ENCODE measurements around the gene IRX2.

- TF ChIP-seq CTCF (IDR thresholded peaks at IDR 0.05) (no peak), POLR2A (IDR thresholded peaks at IDR 0.05) (no peak), POLR2AphosphoS5 (IDR thresholded peaks at IDR 0.05; ENCODE audit: insufficient read depth in 1 of 2, low read depth in 1 of 2) (no peak)
These were observed 50.6 kb downstream of the IRX2 start for GRCh38 chr5:2700876-2701275.

Data from vagina (tissue), 2 donors.